GM19463 (cell line): ENCODE measurements around the gene SYNE1.
"Not testable (repeated sequence)": the region's sequence is repeated elsewhere in the genome, so short reads cannot be mapped to it uniquely, and the experiment has no call there.

ENCODE experiments used
- ATAC-seq: cut with Tn5 transposase; IDR thresholded peaks from one replicate; pipeline ENCODE4 v1.9.1; 2021; ENCODE audit warnings: mild to moderate bottlenecking, moderate library complexity; ENCODE audit not compliant: unreplicated experiment

SYNE1 gene

GRCh38 chr6:152637296-152638047 is at the start of gene SYNE1:
Gene SYNE1 (minus strand): TSS chr6:152637362. CDS start chr6:152628331, 9,031 bp downstream.
- no peak for ATAC-seq

DNA sequence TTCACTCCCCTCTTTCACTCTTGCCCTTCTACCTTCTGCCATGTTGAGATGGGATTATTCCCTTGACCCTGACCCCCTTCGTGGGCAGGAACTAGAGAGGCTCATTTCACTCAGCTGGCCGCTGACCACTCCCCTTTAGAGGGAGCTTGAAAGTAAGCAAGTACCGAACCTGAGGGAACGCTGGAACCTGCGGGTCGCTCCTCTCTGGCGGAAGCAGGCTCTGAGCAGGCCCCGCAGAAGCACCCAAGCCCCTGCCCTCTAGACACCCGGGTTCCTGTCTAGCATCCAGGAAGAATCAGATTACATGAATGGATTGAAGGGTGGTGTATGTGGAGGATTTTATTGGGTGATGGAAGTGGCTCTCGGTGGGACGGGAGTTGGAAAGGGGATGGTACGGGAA is 48.7 kb upstream of the SYNE1 start:
- ATAC-seq: no peak

DNA sequence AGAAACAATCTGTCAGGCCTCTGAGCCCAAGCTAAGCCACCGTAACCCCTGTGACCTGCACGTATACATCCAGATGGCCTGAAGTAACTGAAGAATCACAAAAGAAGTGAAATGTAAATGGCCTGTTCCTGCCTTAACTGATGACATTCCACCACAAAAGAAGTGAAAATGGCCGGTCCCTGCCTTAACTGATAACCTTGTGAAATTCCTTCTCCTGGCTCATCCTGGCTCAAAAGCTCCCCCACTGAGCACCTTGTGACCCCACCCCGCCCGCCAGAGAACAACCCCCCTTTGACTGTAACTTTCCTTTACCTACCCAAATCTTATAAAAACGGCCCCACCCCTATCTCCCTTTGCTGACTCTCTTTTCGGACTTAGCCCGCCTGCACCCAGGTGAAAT is 45.8 kb upstream of the SYNE1 start:
- ATAC-seq: not testable (repeated sequence)

DNA sequence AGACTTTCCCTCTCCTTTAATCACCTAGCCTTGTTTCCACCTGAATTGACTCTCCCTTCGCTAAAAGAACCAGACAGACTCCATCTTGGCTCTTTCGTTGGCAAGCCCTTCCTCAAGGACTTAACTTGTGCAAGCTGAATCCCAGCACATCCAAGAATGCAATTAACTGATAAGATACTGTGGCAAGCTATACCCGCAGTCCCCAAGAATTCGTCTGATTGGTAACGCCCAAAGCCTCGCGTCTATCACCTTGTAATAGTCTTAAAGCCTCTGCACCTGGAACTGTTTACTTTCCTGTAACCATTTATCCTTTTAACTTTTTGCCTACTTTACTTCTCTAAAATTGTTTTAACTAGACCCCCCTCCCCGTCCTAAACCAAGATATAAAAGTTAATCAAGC is 45.0 kb upstream of the SYNE1 start:
- ATAC-seq: no peak

- ATAC-seq: no peak
Observed at GRCh38 chr6:152680879-152681517, 43.8 kb upstream of the SYNE1 start.

DNA sequence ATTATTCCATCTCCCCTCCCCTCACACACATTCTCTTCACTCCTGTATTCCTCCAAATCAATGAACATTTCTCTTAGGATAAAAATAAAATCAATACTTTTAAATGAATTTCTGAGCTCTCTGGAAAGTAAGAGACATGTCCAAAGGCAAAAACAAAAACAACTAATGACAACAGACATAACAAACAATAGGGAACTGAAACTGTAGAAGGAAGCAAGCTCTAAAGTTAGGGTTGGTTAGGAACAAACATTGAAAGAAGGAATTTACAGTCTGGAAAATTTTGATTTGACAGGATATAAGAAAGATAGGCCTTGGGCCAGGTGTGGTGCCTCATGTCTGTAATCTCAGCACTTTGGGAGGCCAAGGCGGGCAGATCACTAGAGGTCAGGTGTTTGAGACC is 43.0 kb upstream of the SYNE1 start:
- ATAC-seq: no peak

GRCh38 chr6:152673236-152673635 is 36.1 kb upstream of the SYNE1 start:
- ATAC-seq: no peak

DNA sequence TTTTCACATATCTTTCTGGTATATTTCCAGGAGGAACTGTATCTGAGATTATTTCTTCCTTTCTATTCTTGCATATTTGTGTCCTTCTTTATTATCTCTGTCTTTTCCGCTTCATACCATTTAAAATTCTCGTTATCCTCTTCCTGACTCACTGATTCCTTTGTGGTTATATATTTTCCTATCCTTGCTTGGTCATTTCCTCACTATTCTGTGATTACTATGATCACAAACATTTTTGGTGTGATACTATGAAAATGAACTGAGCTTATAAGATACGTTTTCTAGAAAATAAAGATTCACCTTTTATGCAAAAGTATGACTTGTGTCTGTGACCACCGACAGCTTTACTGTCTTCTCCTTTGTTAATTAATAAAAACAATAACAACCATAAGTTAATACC is 34.0 kb upstream of the SYNE1 start:
- no peak for ATAC-seq

- ATAC-seq: no peak
Observed at GRCh38 chr6:152669895-152670294, 32.7 kb upstream of the SYNE1 start.

DNA sequence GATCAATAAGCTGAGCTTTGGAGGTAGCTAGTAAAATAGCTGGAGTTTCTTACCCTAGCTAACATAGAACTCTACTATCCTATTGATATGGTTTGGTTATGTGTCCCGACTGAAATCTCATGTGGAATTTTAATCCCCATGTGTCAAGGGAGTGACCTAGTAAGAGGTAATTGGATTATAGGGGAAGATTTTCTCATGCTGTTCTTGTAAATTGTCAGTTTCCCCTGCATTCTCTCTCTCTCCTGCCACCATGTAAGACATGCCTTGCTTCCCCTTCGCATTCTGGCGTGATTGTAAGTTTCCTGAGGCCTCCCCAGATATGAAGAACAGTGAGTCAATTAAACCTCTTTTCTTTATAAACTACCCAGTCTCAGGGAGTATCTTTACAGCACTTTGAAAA is 24.6 kb upstream of the SYNE1 start:
- ATAC-seq: no peak

DNA sequence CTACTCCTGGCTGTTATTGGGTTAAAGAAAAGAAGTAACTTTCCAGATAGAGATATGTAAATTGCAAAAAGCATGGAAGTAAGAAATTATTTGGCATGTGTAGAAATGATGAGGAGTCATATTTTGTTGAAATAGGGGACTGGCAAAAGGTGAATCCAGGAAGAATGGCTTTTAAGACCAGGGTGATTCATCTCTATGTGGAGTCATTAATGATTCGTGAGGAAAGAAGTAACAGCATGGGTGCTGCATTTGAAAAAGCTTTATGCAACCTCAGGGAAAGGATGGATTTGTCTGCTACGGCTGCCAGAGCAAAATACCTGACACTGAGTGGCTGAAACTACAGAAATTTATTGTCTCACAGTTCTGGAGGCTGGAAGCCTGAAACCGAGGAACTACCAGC is 14.8 kb upstream of the SYNE1 start:
- no peak for ATAC-seq

- ATAC-seq: no peak
Observed at GRCh38 chr6:152648105-152648504, 10.9 kb upstream of the SYNE1 start.

GRCh38 chr6:152646732-152647131 is 9.6 kb upstream of the SYNE1 start:
- ATAC-seq: not testable (repeated sequence)

DNA sequence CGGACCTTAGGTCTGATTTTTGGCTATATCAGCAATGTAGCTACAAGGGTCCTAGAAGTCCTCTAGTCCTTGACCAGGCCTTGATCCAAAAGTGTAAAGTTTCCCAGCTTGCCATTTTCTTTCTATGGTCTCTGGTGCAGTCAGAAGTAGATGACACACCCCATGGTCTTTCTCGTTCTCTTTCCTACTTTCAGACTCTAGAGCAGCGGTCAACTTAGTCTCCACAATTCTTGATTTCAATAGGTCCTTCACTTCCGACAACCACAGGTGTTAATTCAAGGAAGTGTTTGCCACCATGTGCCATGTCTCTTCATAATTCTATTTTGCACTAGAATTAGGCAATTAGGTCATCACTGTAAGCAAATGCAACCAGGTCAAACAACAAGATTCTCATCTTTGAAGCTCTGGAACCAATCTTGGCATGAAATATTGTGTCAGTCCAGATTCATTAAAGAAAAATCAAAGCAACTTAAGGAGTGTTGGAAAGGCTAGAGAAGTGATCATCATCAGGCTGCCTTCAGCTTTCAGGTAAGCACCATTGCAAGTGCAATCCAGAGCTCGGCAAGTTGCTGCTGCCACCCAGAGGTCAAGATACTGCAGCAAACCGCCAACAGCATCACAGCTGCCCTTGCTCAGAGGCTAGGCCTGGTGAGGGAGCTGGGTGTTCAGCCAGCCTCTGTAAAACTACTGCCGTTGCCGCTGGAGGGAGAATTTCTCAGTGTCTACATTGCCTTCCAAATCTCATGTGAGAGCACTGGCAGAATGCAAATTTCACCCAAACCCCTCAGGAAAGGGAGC is 5.6 kb upstream of the SYNE1 start:
- peak; percentile 93 for ATAC-seq

GRCh38 chr6:152636609-152637295 is 410 bp downstream of the SYNE1 start:
- ATAC-seq: no peak

- ATAC-seq: no peak
Observed at GRCh38 chr6:152636021-152636608, 1.0 kb downstream of the SYNE1 start.

GRCh38 chr6:152634773-152635172 is 2.4 kb downstream of the SYNE1 start:
- ATAC-seq: peak; percentile 41

DNA sequence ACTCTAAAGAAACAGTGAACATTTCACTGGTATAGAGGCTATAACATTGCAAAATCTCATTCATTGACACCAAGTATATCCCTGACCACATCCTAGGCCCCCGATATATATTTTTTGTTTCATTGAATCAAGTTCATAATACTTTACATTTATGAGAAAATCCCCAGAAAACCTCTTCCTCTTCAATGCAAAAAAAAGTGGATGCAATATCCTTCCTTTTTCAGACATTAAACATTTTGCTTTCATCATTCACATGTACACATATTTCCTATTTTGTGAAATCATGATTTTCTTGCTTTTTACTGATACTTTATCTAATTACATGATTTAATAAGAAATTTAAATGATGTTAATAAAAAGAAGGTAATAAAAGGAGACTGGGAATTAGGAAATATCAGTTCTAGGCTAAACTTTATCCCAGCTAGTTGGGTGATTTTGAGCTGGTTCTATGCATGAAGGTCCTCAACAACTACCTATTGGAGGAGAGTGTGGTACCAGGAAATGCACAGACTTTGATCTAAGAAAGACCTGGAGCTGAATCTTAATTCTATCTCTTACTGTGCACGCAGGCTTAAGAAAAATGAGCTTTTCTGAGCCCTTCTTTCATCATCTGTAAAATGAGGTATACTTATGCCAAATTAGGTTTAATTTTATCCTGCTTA is 4.9 kb downstream of the SYNE1 start:
- no peak for ATAC-seq

DNA sequence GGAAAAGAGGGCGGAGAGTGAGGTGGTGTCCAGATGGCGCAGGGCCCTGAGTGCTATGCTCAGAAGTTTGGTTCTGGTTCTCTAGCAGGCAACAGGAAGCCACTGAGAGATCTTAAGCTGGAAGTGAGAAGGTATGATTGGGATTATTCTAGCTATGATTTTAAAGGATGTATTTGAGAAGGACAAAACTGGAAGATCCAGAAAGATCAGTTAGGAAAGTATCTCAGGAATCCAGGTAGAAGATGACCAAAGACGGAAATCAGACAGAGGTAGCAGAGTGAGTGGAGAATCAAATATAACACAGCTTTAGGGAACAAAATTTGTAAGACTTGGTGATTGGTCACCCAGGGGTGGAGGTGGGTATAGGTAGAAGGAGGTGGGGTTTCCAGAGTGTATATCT is 5.8 kb downstream of the SYNE1 start:
- ATAC-seq: no peak

- ATAC-seq: no peak
Observed at GRCh38 chr6:152630832-152631231, 6.3 kb downstream of the SYNE1 start.
